ENCODE data around the gene SMOC1. TPM values are rescaled to one million over a fixed set of nuclear protein-coding genes. Genes with fewer than 3 reads are reported as not detected.

SMOC1 gene
- total and polyA plus RNA-seq, 9 of the 15 experiments (the other 6 are each of a cell fraction or from before 2014, with no cell fraction given): 0.04 TPM; not detected in 8

DNA sequence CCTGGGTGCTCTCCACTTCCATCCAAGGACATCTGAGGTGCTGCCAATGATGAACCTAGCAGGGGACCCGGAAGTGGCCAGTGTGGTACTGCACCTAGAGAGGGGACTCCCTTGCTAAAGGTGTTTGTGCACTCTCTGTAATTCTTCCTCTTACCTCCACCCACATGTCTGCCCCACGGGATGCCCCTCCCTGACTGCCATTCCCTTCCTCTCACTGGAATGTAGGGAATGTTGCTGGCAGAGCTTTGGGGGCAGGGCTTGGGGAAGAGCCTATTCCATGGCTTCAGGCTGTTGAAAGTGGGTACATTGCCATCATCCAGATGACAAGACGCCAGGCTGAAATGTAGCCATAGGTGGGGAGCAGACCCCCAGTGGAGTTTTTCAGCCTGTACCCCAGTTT, 153.2 kb downstream of the SMOC1 start:
- intact Hi-C loops (cut with micrococcal nuclease): no loop called here
- CTCF ChIA-PET (ENCODE audit: low intra/inter-chr PET ratio): no interaction called here

GRCh38 chr14:70033116-70033515, 153.9 kb downstream of the SMOC1 start:
- peaks cover 0 to 9% of the 10 kb centered on the region in 2 experiments; a peak in 1 of 5 replicates for H3K27me3 ChIP-seq (ENCODE audit: control insufficient read depth in 2 of 2, insufficient read depth in 2 of 2, low read length in 2 of 2)
- 0% methylated on average over 8 of the region's 8 CpGs for WGBS (ENCODE audit: insufficient coverage, low coverage, missing lambda C conversion rate)

More for the DNA sequence above, 153.2 kb downstream of the SMOC1 start:
- no peaks in the 10 kb centered on the region for H4K20me1 ChIP-seq (replicated peaks; ENCODE audit: control insufficient read depth, insufficient read depth, low read length)
- H3K9me1 ChIP-seq (ENCODE audit: control insufficient read depth, insufficient read depth, low read length): no peaks in the 10 kb centered on the region
- FAIRE-seq (no peak), DNase-seq (ENCODE audit: extremely low read depth in 1 of 4, low spot score in 3 of 4) (no peak), ATAC-seq (no peak)
- peaks cover 0 to 9% of the 10 kb centered on the region in 2 experiments; a peak in 1 of 5 replicates for H3K27me3 ChIP-seq (ENCODE audit: control insufficient read depth in 2 of 2, insufficient read depth in 2 of 2, low read length in 2 of 2)
- 0% methylated on average over 1 of the region's 3 CpGs for WGBS (ENCODE audit: insufficient coverage, low coverage, missing lambda C conversion rate)
- no peak for TF ChIP-seq SAFB2 (IDR thresholded peaks at IDR 0.05; ENCODE audit: borderline replicate concordance, low read depth, low read length, severe bottlenecking)
- TF ChIP-seq CREB3L1 (IDR thresholded peaks at IDR 0.05; ENCODE audit: borderline replicate concordance, low read depth): no peak
- no peak for TF ChIP-seq NR2F6 (CRISPR knock-in tag; IDR thresholded peaks at IDR 0.05)
- H3K27ac ChIP-seq (ENCODE audit: extremely low read depth, low read depth, low read length): no peak overlapping the region
- no peak overlapping the region for H3K9ac ChIP-seq (ENCODE audit: insufficient read depth in 1 of 2, low read depth in 2 of 2, low read length in 2 of 2)
- H3K4me1 ChIP-seq (replicated peaks in 1 of 2; ENCODE audit: control insufficient read depth in 2 of 2, insufficient read depth in 2 of 2, low read length in 2 of 2): no peaks in the 10 kb centered on the region
- in situ Hi-C loops (cut with MboI): loop anchor here (25.0 kb wide), 1 partner anchor 470 kb away; the partner anchor contains the start of gene CCDC177
- no peaks in the 10 kb centered on the region for H3K79me2 ChIP-seq (ENCODE audit: control insufficient read depth, insufficient read depth, low read length)
- no peaks in the 10 kb centered on the region for H3K9me3 ChIP-seq (replicated peaks; ENCODE audit: control insufficient read depth, insufficient read depth, low read depth, low read length)
- no TSS peak for BruUV-seq (replicated peaks)
- no peaks in the 10 kb centered on the region for H3K36me3 ChIP-seq (ENCODE audit: control insufficient read depth, insufficient read depth, low read length)
- no peak overlapping the region for H3K4me3 ChIP-seq
- no peak overlapping the region for H2AFZ ChIP-seq (ENCODE audit: low read depth, low read length)
- H3K4me2 ChIP-seq (ENCODE audit: insufficient read depth, low read length): no peak overlapping the region
- POLR2A ChIA-PET: no interaction called here

More at GRCh38 chr14:70033116-70033515, 153.9 kb downstream of the SMOC1 start:
- Histone ChIP-seq H3K27ac (ENCODE audit: extremely low read depth, low read depth, low read length) (no peak overlapping the region), H2AFZ (ENCODE audit: low read depth, low read length) (no peak overlapping the region), H3K36me3 (ENCODE audit: control insufficient read depth, insufficient read depth, low read length) (no peaks in the 10 kb centered on the region), H3K4me2 (ENCODE audit: insufficient read depth, low read length) (no peak overlapping the region), H3K9me1 (ENCODE audit: control insufficient read depth, insufficient read depth, low read length) (no peaks in the 10 kb centered on the region), H3K9ac (ENCODE audit: insufficient read depth in 1 of 2, low read depth in 2 of 2, low read length in 2 of 2) (no peak overlapping the region), H3K4me3 (no peak overlapping the region), H3K9me3 (replicated peaks; ENCODE audit: control insufficient read depth, insufficient read depth, low read depth, low read length) (no peaks in the 10 kb centered on the region), H3K79me2 (ENCODE audit: control insufficient read depth, insufficient read depth, low read length) (no peaks in the 10 kb centered on the region), H3K4me1 (replicated peaks in 1 of 2; ENCODE audit: control insufficient read depth in 2 of 2, insufficient read depth in 2 of 2, low read length in 2 of 2) (no peaks in the 10 kb centered on the region), H4K20me1 (replicated peaks; ENCODE audit: control insufficient read depth, insufficient read depth, low read length) (no peaks in the 10 kb centered on the region)
- DNase-seq (ENCODE audit: extremely low read depth in 1 of 4, low spot score in 3 of 4) (no peak), ATAC-seq (no peak), FAIRE-seq (no peak)
- no peak for TF ChIP-seq ZNF589 (CRISPR knock-in tag; IDR thresholded peaks at IDR 0.05; ENCODE audit: low read depth)
- TF ChIP-seq GATA2 (CRISPR knock-in tag; IDR thresholded peaks at IDR 0.05): no peak
- intact Hi-C loops (cut with micrococcal nuclease) (no loop called here), in situ Hi-C loops (cut with MboI) (loop anchor here (25.0 kb wide), 1 partner anchor 471 kb away; the partner anchor contains the start of gene CCDC177)
- no TSS peak for BruUV-seq (replicated peaks)
- ChIA-PET POLR2A (no interaction called here), CTCF (ENCODE audit: low intra/inter-chr PET ratio) (no interaction called here)
